Mesenchymal stem cell (in vitro differentiated cells and primary cell): ENCODE results near the gene ZNF552.

Experiments used
- DNase-seq: peaks from one replicate; pipeline ENCODE4 v3.0.0-alpha.2; 2013
- H2AFZ ChIP-seq: one replicate; pipeline ENCODE4 v1.6.1; 2013; ENCODE audit warnings: low read depth, mild to moderate bottlenecking, control low read depth, inconsistent platforms, low read length, moderate library complexity
- H2AK5ac ChIP-seq: 2 replicates; pipeline ENCODE4 v1.6.1; 2013; ENCODE audit warnings: low read length, moderate library complexity, mild to moderate bottlenecking, inconsistent platforms; ENCODE audit not compliant: severe bottlenecking
- H2BK120ac ChIP-seq: one replicate; pipeline ENCODE4 v1.6.1; 2013; ENCODE audit warnings: low read depth, mild to moderate bottlenecking, inconsistent platforms, low read length, moderate library complexity
- H2BK12ac ChIP-seq, 2 experiments: one replicate each; pipeline ENCODE4 v1.6.1; 2013; ENCODE audit warnings: inconsistent platforms in 2 of 2, low read length in 2 of 2, mild to moderate bottlenecking in 2 of 2, moderate library complexity in 2 of 2, control low read depth in 1 of 2
- H2BK15ac ChIP-seq: one replicate; pipeline ENCODE4 v1.6.1; 2013; ENCODE audit warnings: mild to moderate bottlenecking, low read depth, inconsistent platforms; ENCODE audit not compliant: poor library complexity, severe bottlenecking
- H2BK5ac ChIP-seq: 2 replicates; pipeline ENCODE4 v1.6.1; 2013; ENCODE audit warnings: low read depth, mild to moderate bottlenecking, low read length, control low read depth, inconsistent platforms; ENCODE audit not compliant: poor library complexity, severe bottlenecking
- H3K14ac ChIP-seq, 2 experiments: one replicate each; pipeline ENCODE4 v1.6.1; 2013; ENCODE audit warnings: inconsistent platforms in 2 of 2, low read length in 2 of 2, control low read depth in 1 of 2, mild to moderate bottlenecking in 1 of 2, moderate library complexity in 1 of 2
- H3K18ac ChIP-seq, 2 experiments: one replicate each; pipeline ENCODE4 v1.6.1; 2013; ENCODE audit warnings: inconsistent platforms in 2 of 2, low read length in 2 of 2, control low read depth in 1 of 2, low read depth in 1 of 2, mild to moderate bottlenecking in 1 of 2
- H3K23ac ChIP-seq, 2 experiments: one replicate each; pipeline ENCODE4 v1.6.1; 2013; ENCODE audit warnings: inconsistent platforms in 2 of 2, low read length in 2 of 2, mild to moderate bottlenecking in 2 of 2, moderate library complexity in 2 of 2, control low read depth in 1 of 2
- H3K27ac ChIP-seq: 2 replicates; pipeline ENCODE4 v1.5.1; 2013; ENCODE audit warnings: mild to moderate bottlenecking, moderate library complexity, low read length, control low read depth, inconsistent platforms; ENCODE audit not compliant: poor library complexity, severe bottlenecking
- H3K27me3 ChIP-seq, 2 experiments: 2 replicates each; pipeline versions ENCODE4 v1.6.1 to v1.7.0; 2013; ENCODE audit warnings: low read length in 2 of 2, mild to moderate bottlenecking in 2 of 2, moderate library complexity in 2 of 2, control low read depth in 1 of 2, inconsistent platforms in 1 of 2; ENCODE audit not compliant: control insufficient read depth in 1 of 2, insufficient read depth in 1 of 2
- H3K36me3 ChIP-seq, 2 experiments: 2 replicates each; pipeline versions ENCODE4 v1.6.1 to v1.7.0; 2013; ENCODE audit warnings: low read length in 2 of 2, control low read depth in 1 of 2, inconsistent platforms in 1 of 2, low read depth in 1 of 2, mild to moderate bottlenecking in 1 of 2; ENCODE audit not compliant: insufficient read depth in 2 of 2, control insufficient read depth in 1 of 2
- H3K4ac ChIP-seq, 2 experiments: one replicate each; pipeline ENCODE4 v1.6.1; 2013; ENCODE audit warnings: inconsistent platforms in 2 of 2, low read length in 2 of 2, mild to moderate bottlenecking in 2 of 2, moderate library complexity in 2 of 2, control low read depth in 1 of 2, low read depth in 1 of 2
- H3K4me1 ChIP-seq: 2 replicates; pipeline ENCODE4 v1.6.1; 2013; ENCODE audit warnings: low read depth, low read length, control low read depth; ENCODE audit not compliant: control insufficient read depth, insufficient read depth
- H3K4me2 ChIP-seq: 2 replicates; pipeline ENCODE4 v1.6.1; 2013; ENCODE audit warnings: low read length, mild to moderate bottlenecking, inconsistent platforms; ENCODE audit not compliant: poor library complexity, severe bottlenecking
- H3K4me3 ChIP-seq, 2 experiments: 2 replicates each; pipeline versions ENCODE4 v1.5.1 to v1.7.0; 2013; ENCODE audit warnings: low read length in 2 of 2, mild to moderate bottlenecking in 2 of 2, control low read depth in 1 of 2, low read depth in 1 of 2; ENCODE audit not compliant: insufficient read depth in 1 of 2
- H3K79me1 ChIP-seq: replicated peaks from 2 replicates; pipeline ENCODE4 v1.6.1; 2013; ENCODE audit warnings: mild to moderate bottlenecking, control low read depth, low read length, inconsistent platforms; ENCODE audit not compliant: poor library complexity, severe bottlenecking
- H3K9ac ChIP-seq: 2 replicates; pipeline ENCODE4 v1.7.0; 2013; ENCODE audit warnings: mild to moderate bottlenecking, low read length, moderate library complexity
- H3K9me3 ChIP-seq: 2 replicates; pipeline ENCODE4 v1.7.0; 2013; ENCODE audit warnings: mild to moderate bottlenecking, low read length; ENCODE audit not compliant: control insufficient read depth
- H4K8ac ChIP-seq: one replicate; pipeline ENCODE4 v1.6.1; 2013; ENCODE audit warnings: inconsistent platforms, mild to moderate bottlenecking, low read length, moderate library complexity
- H4K91ac ChIP-seq: one replicate; pipeline ENCODE4 v1.6.1; 2013; ENCODE audit warnings: mild to moderate bottlenecking, low read length, inconsistent platforms
- WGBS: methylation state at CpG from one replicate; pipeline ENCODE4 v1.1.7; 2013; ENCODE audit warnings: mixed read lengths; 5-methylcytosine and 5-hydroxymethylcytosine counted together

ZNF552 gene

GRCh38 chr19:57769345-57770131, 45.2 kb downstream of the ZNF552 start, which contains the start of gene ZNF586:
Gene ZNF586, plus strand, starts transcription at chr19:57769676. Its CDS starts 167 bp downstream, at chr19:57769843.
- H3K9me3 ChIP-seq = peaks cover 3% of the 10 kb centered on the region
- peak within 1 kb of the TSS; percentile 88 for H3K9ac ChIP-seq
- peaks cover 15 to 30% of the 10 kb centered on the region in 2 experiments for H3K36me3 ChIP-seq
- peak within 1 kb of the TSS; percentile 86 to 88 for H3K4me3 ChIP-seq
- H3K4me2 ChIP-seq = peak within 1 kb of the TSS; percentile 62
- peak within 1 kb of the TSS; percentile 46 to 75 for H3K18ac ChIP-seq
- H3K4me1 ChIP-seq = peaks cover 4% of the 10 kb centered on the region
- peak within 1 kb of the TSS; percentile 61 for H3K27ac ChIP-seq
- H2AFZ ChIP-seq = peak within 1 kb of the TSS; percentile 62
- H4K91ac ChIP-seq = no peak within 1 kb of the TSS
- peak within 1 kb of the TSS; percentile 89 for H4K8ac ChIP-seq
- H3K79me1 ChIP-seq = peaks cover 5% of the 10 kb centered on the region
- H3K27me3 ChIP-seq = no peaks in the 10 kb centered on the region
- H3K23ac ChIP-seq = peak within 1 kb of the TSS in 1 of 2 experiments; percentile 85
- no peak within 1 kb of the TSS for H2BK15ac ChIP-seq
- no peak within 1 kb of the TSS for H2BK12ac ChIP-seq
- peak within 1 kb of the TSS in 1 of 2 experiments; percentile 91 for H3K14ac ChIP-seq
- H2BK120ac ChIP-seq = peak within 1 kb of the TSS; percentile 42
- H2BK5ac ChIP-seq = no peak within 1 kb of the TSS
- peak within 1 kb of the TSS in 1 of 2 experiments; percentile 60 for H3K4ac ChIP-seq
- H2AK5ac ChIP-seq = no peak within 1 kb of the TSS
- 5% methylated on average over 44 of the region's 61 CpGs for WGBS
- DNase-seq = peak; percentile 95

DNA sequence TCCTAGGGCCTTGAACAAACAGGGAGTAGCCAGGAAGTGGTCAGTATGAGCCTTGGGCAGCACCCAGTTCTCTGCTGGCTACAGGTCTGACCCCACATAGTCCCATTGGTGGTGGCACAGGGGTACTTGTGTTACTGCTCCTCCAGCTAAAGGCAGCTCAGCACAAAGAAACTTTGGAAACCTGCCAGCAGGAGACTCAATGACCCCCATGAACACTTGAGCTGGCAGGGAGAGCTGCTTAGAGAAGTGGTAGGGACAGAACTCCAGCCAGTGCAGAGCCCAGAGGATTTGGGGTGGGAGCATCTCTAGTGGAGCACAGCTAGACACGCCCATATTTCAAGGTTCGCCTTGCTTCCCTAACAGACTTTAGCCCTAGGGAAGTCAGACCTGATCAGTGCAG, 55.6 kb downstream of the ZNF552 start:
- no peak overlapping the region for H4K91ac ChIP-seq
- H3K27me3 ChIP-seq = no peaks in the 10 kb centered on the region
- H2BK15ac ChIP-seq = no peak overlapping the region
- no peak overlapping the region for H3K23ac ChIP-seq
- no peak for DNase-seq
- H3K4me2 ChIP-seq = no peak overlapping the region
- H2AFZ ChIP-seq = no peak overlapping the region
- no peak overlapping the region for H2AK5ac ChIP-seq
- H3K27ac ChIP-seq = no peak overlapping the region
- no peak overlapping the region for H3K18ac ChIP-seq
- H2BK5ac ChIP-seq = no peak overlapping the region
- no peak overlapping the region for H2BK12ac ChIP-seq
- no peak overlapping the region for H4K8ac ChIP-seq
- peaks cover 30% of the 10 kb centered on the region for H3K79me1 ChIP-seq
- H3K9ac ChIP-seq = no peak overlapping the region
- peaks cover 31 to 90% of the 10 kb centered on the region in 2 experiments for H3K36me3 ChIP-seq
- no peak overlapping the region for H3K4me3 ChIP-seq
- H2BK120ac ChIP-seq = no peak overlapping the region
- no peaks in the 10 kb centered on the region for H3K4me1 ChIP-seq
- 97% methylated on average over 2 of the region's 2 CpGs for WGBS
- H3K9me3 ChIP-seq = peaks cover 30% of the 10 kb centered on the region
- no peak overlapping the region for H3K4ac ChIP-seq
- no peak overlapping the region for H3K14ac ChIP-seq

DNA sequence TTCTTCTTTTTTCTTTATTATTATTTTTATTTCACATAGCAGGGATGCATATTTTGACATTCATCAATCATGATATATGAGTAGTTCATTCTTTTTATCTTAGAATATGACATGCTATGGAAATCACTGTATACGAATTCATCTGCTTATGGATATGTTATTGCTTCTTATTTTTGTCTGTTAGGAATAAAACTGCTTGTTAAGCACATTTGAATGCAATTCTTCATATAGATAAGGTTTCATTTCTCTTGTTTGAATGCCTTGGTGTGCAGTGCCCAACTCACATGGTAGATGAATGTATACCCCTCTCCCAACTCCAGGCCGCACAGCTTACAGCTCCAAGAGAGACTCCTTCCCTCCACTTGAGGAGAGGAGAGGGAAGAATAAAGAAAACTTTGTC, 56.8 kb downstream of the ZNF552 start:
- no peak overlapping the region for H2BK5ac ChIP-seq
- H3K36me3 ChIP-seq = peaks cover 37 to 92% of the 10 kb centered on the region in 2 experiments
- no peak overlapping the region for H2AK5ac ChIP-seq
- H3K4me3 ChIP-seq = no peak overlapping the region
- no peak overlapping the region for H2BK12ac ChIP-seq
- H2BK120ac ChIP-seq = no peak overlapping the region
- H3K9ac ChIP-seq = no peak overlapping the region
- no peak overlapping the region for H4K91ac ChIP-seq
- H3K27ac ChIP-seq = no peak overlapping the region
- H4K8ac ChIP-seq = no peak overlapping the region
- no peak overlapping the region for H3K4me2 ChIP-seq
- no peak overlapping the region for H2AFZ ChIP-seq
- peaks cover 41% of the 10 kb centered on the region for H3K9me3 ChIP-seq
- H3K79me1 ChIP-seq = peaks cover 38% of the 10 kb centered on the region
- no peak overlapping the region for H3K4ac ChIP-seq
- no peak overlapping the region for H2BK15ac ChIP-seq
- DNase-seq = no peak
- no peak overlapping the region for H3K23ac ChIP-seq
- no peak overlapping the region for H3K18ac ChIP-seq
- H3K4me1 ChIP-seq = no peaks in the 10 kb centered on the region
- no peaks in the 10 kb centered on the region for H3K27me3 ChIP-seq
- WGBS = no CpG with 5 or more reads among the region's 2 CpGs
- no peak overlapping the region for H3K14ac ChIP-seq
